HL-60 (cell line): Measurements from ENCODE around the gene FUT7.

ENCODE experiments used
- CTCF ChIP-seq: IDR thresholded peaks from one replicate; pipeline ENCODE4 v1.5.1; 2011; ENCODE audit warnings: low read length, control low read depth, inconsistent platforms; ENCODE audit not compliant: insufficient read depth
- GABPA ChIP-seq: IDR thresholded peaks from 2 replicates; pipeline ENCODE4 v1.6.1; 2012; ENCODE audit warnings: low read depth
- POLR2AphosphoS5 ChIP-seq: IDR thresholded peaks from 2 replicates; pipeline ENCODE4 v1.6.1; 2012; ENCODE audit warnings: low read depth
- REST ChIP-seq: IDR thresholded peaks from 2 replicates; pipeline ENCODE4 v1.6.1; 2012; ENCODE audit warnings: low read depth; ENCODE audit not compliant: insufficient replicate concordance

GRCh38 chr9:137019891-137020683 lies 11.8 kb downstream of the FUT7 start:
- TF ChIP-seq CTCF (no peak), GABPA (no peak), POLR2AphosphoS5 (no peak), REST (no peak)
